HG03520 (cell line): ENCODE measurements around the gene WDR83.
"Not testable (repeated sequence)": the region's sequence is repeated elsewhere in the genome, so short reads cannot be mapped to it uniquely, and the experiment has no call there.

Experiments used
- ATAC-seq: cut with Tn5 transposase; IDR thresholded peaks from one replicate; pipeline ENCODE4 v1.9.1; 2021; ENCODE audit warnings: mild to moderate bottlenecking, moderate library complexity; ENCODE audit not compliant: unreplicated experiment

WDR83 gene

DNA sequence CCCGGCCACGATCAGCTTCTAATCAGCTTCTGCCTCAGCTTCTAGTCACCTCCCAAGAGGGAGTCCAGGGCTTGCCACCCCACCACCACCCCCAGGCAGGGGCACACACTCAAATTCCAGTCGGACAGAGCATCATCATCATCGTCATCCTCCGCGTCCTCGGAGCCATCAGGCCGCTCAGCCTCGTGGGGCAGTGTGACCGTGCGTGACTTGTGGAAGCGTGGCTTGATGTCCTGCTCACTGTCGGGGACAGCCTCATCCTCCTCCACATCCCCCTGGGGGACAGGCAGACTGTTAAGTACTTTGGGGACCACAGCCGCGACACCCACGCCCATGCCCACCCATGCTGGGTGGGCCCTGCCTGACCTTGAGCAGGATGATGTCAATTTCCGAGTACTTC is 44.6 kb downstream of the WDR83 start:
- no peak for ATAC-seq

DNA sequence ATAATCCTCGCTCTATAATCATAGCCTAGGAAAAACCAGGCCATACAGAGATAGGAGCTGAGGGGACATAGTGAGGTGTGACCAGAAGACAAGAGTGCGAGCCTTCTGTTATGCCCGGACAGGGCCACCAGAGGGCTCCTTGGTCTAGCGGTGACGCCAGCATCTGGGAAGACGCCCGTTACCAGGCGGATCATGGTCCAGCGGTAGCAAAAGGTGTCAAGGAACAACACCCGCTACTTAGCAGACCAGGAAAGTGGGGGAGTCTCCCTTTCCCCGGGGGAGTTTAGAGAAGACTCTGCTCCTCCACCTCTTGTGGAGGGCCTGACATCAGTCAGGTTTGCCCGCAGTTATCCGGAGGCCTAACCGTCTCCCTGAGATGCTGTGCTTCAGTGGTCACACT is 45.5 kb downstream of the WDR83 start:
- not testable (repeated sequence) for ATAC-seq

DNA sequence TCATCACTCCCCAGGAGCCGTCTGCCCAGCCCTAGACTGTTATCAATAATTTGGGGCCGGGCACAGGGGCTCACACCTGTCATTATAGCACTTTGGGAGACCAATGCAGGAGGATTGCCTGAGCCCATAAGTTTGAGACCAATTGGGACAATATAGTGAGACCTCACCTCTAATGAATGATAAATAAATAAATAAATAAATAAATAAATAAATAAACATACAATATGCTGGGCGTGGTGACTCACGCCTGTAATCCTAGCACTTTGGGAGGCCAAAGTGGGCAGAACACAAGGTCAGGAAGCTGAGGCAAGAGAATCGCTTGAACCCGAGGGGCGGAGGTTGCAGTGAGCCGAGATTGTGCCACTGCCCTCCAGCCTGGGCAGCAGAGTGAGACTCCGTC is 46.7 kb downstream of the WDR83 start:
- ATAC-seq = not testable (repeated sequence)

GRCh38 chr19:12715102-12715501 is 48.5 kb downstream of the WDR83 start:
- no peak for ATAC-seq

DNA sequence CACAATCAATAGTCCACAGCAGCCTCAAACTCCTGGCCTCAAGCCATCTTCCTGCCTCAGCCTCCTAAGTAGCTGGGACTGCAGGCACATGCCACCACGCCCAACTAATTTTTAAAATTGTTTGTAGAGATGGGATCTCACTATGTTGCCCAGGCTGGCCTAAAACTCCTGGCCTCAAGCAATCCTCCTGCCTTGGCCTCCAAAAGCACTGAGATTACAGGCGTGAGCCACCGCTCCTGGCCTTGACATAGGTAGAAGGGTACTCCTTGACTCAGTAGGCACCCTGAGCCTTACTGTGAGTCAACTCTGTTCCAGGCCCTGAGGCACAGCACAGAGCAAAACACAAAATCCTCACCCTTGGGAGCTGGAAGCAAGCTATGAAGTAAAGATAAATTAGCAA is 49.3 kb downstream of the WDR83 start:
- ATAC-seq = no peak

GRCh38 chr19:12720296-12720695 is 53.7 kb downstream of the WDR83 start:
- no peak for ATAC-seq

GRCh38 chr19:12720851-12721655 is 54.4 kb downstream of the WDR83 start:
- no peak for ATAC-seq

- ATAC-seq = peak; percentile 14
Measured at GRCh38 chr19:12721656-12722565, 55.3 kb downstream of the WDR83 start.

DNA sequence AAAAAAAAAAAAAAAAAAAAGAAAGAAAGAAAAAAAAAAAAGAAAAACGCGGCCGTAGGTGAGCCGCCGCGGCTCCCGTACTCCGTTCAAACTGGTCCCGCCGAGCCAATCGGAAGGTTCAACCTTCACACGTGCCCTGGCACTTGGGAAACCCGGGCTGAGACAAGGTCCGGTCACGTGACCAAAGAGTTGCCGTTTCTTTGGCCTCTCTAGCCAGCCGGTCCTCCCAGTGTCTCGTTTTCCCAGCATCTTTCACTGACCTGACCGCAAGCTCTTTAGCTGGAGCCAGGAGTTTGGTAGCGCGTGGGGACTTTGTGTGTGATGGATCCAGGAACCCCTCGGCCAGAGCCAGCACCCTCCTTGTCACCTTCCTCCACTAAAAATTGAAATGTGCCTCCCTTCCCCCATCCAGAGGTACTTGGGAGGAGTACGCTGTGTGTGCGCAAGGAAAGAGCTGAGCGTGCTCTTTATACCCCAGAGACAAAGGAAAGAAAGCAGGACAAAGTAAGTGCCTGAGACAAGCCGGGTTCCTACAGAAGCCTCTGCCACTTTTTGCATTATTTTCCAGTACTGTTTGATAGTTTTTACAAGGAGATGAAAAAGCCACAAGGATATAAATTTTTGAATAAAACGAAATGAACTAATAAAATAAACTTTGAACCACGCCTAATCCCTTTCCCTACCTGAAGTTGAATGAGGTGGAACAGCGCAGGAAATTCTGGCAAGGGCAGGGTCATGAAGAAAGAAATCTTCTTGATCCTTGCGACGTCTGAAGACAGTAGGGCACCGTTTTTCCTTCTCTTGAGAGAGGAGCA is 56.2 kb downstream of the WDR83 start:
- peak; percentile 74 for ATAC-seq

DNA sequence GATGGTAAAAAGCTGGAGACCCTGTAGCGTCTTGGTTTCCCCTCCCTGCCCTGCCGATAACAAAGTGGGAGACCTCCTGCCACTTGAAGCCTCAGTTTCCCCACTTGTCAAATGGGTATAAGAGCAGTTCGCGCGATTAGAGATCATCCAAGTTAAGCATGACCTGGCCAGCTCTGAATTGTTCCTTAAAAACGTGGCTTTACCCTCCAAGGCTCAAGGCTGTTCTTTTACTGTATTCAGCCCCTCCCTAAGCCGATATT is 56.7 kb downstream of the WDR83 start:
- no peak for ATAC-seq

DNA sequence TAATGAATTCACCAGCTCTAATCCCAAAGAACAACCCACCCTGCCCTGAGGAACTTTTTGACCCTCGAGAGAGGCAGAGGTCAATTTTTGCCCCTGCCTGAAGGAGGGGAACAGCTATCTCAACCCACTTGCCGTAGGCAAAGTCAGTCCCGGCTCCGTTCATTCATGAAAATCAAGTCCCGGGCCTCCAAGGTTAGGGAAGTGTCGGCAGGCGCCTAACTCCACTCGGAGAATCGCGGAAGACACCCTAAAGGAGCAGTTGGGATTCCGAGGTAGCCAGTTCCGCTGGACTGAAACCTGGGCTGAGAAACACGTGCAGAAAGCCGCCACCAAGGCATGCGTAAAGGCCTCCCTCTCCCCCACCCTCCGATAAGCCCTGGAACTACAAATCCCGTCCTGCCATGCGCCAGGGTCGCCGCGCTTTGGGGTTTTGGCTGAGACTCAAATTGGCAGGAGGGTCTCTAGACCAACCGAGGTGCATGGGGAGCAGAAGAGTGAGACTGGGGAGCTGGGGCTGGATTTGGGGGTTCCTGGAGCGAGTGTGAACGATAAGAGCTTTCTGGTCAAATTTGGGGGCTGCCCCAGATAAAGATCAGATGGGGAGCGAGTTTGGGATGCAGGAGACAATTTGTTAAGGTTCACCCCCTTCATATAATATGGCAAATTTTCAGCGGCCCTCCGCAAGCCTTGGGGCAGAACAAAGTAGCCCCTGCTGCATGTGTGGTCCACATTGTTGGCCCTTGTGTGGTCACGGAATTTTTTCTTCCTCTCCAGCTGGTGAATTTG is 57.2 kb downstream of the WDR83 start, which contains the start of gene TNPO2:
TNPO2 (minus strand) TSS at position 292 of the 786 bp plus-strand sequence. CDS start 2,955 bp downstream, outside the sequence.
- no peak for ATAC-seq
